ENCODE data around the gene MAST4. TPM values are rescaled to one million over a fixed set of nuclear protein-coding genes. Genes with fewer than 3 reads are reported as not detected.

The MAST4 gene
- total and polyA plus RNA-seq, 2 of the 8 experiments (the other 6 are each of a cell fraction or from before 2014, with no cell fraction given): 1.5 to 2.6 TPM

- TF ChIP-seq EP300 (IDR thresholded peaks at IDR 0.05; ENCODE audit: borderline replicate concordance in 1 of 2, low read depth in 2 of 2, low read length in 2 of 2) (no peak), CHD1 (IDR thresholded peaks at IDR 0.05; ENCODE audit: low read depth, low read length) (no peak), POU5F1 (IDR thresholded peaks at IDR 0.05; ENCODE audit: low read depth, low read length) (no peak), CEBPB (IDR thresholded peaks at IDR 0.05; ENCODE audit: low read depth, low read length) (no peak), RAD21 (IDR thresholded peaks at IDR 0.05 in 1 of 2, conservative IDR thresholded peaks at IDR 0.05 in 1 of 2; ENCODE audit: low read depth in 2 of 2, low read length in 2 of 2) (no peak)
These were observed 557.1 kb downstream of the MAST4 start (continued) for GRCh38 chr5:67153292-67153691.

Data from H1 (cell line).